BE2C (cell line): ENCODE data around the gene UNC13B.

Experiments used
- DNase-seq: peaks from one replicate; pipeline ENCODE4 v3.0.0-alpha.2; 2020
- H3K27me3 ChIP-seq: fragments of 250-450 bp; sonication (Bioruptor Pico); 2 replicates; pipeline ENCODE4 v1.5.1; 2020; ENCODE audit warnings: mild to moderate bottlenecking
- H3K36me3 ChIP-seq: fragments of 250-450 bp; sonication (Bioruptor Pico); 2 replicates; pipeline ENCODE4 v1.5.1; 2020; ENCODE audit warnings: mild to moderate bottlenecking
- H3K4me1 ChIP-seq: fragments of 250-450 bp; sonication (Bioruptor Pico); 2 replicates; pipeline ENCODE4 v1.5.1; 2020
- H3K4me3 ChIP-seq: 2 replicates; pipeline ENCODE4 v1.5.1; 2011; ENCODE audit warnings: low read depth, low read length
- H3K9me3 ChIP-seq: fragments of 250-450 bp; sonication (Bioruptor Pico); 2 replicates; pipeline ENCODE4 v1.5.1; 2020
- CTCF ChIP-seq: IDR thresholded peaks from 2 replicates; pipeline ENCODE4 v1.5.1; 2012; ENCODE audit warnings: mild to moderate bottlenecking, low read depth, low read length

UNC13B gene

GRCh38 chr9:35294556-35294955 is 132.7 kb downstream of the UNC13B start:
- no peak for TF ChIP-seq CTCF
- no peak for DNase-seq
- Histone ChIP-seq H3K4me3 (no peak overlapping the region), H3K9me3 (no peaks in the 10 kb centered on the region), H3K4me1 (no peaks in the 10 kb centered on the region), H3K36me3 (no peaks in the 10 kb centered on the region), H3K27me3 (no peaks in the 10 kb centered on the region)

- Histone ChIP-seq H3K36me3 (no peaks in the 10 kb centered on the region), H3K4me1 (no peaks in the 10 kb centered on the region), H3K27me3 (no peaks in the 10 kb centered on the region), H3K9me3 (no peaks in the 10 kb centered on the region), H3K4me3 (no peak overlapping the region)
- no peak for DNase-seq
- TF ChIP-seq CTCF: no peak
Measured at GRCh38 chr9:35295369-35296036, 133.7 kb downstream of the UNC13B start.

- Histone ChIP-seq H3K27me3 (no peaks in the 10 kb centered on the region), H3K9me3 (no peaks in the 10 kb centered on the region), H3K36me3 (no peaks in the 10 kb centered on the region), H3K4me1 (no peaks in the 10 kb centered on the region), H3K4me3 (no peak overlapping the region)
- TF ChIP-seq CTCF: no peak
- DNase-seq: no peak
Measured at GRCh38 chr9:35303567-35303966, 141.8 kb downstream of the UNC13B start.

GRCh38 chr9:35306283-35306682 is 144.5 kb downstream of the UNC13B start:
- no peaks in the 10 kb centered on the region for H3K27me3 ChIP-seq
- H3K4me3 ChIP-seq: no peak overlapping the region
- H3K36me3 ChIP-seq: no peaks in the 10 kb centered on the region
- no peak for TF ChIP-seq CTCF
- no peak for DNase-seq
- no peaks in the 10 kb centered on the region for H3K9me3 ChIP-seq
- H3K4me1 ChIP-seq: no peaks in the 10 kb centered on the region

- no peak for TF ChIP-seq CTCF
- no peaks in the 10 kb centered on the region for H3K4me1 ChIP-seq
- H3K27me3 ChIP-seq: no peaks in the 10 kb centered on the region
- no peaks in the 10 kb centered on the region for H3K36me3 ChIP-seq
- H3K9me3 ChIP-seq: no peaks in the 10 kb centered on the region
- H3K4me3 ChIP-seq: no peak overlapping the region
- no peak for DNase-seq
Measured at GRCh38 chr9:35308316-35308715, 146.5 kb downstream of the UNC13B start.

- no peaks in the 10 kb centered on the region for H3K36me3 ChIP-seq
- no peak for DNase-seq
- TF ChIP-seq CTCF: no peak
- no peaks in the 10 kb centered on the region for H3K4me1 ChIP-seq
- no peak overlapping the region for H3K4me3 ChIP-seq
- no peaks in the 10 kb centered on the region for H3K9me3 ChIP-seq
- no peaks in the 10 kb centered on the region for H3K27me3 ChIP-seq
Measured at GRCh38 chr9:35311891-35312639, 150.3 kb downstream of the UNC13B start.
